HFFc6 (cell line): Measurements from ENCODE around the gene MAST3. TPM values are rescaled to one million over a fixed set of nuclear protein-coding genes. Genes with fewer than 3 reads are reported as not detected.

Experiments
- DNase-seq: peaks from one replicate; pipeline ENCODE4 v3.0.0-alpha.2; 2018
- H3K27ac Mint-ChIP-seq: 2 replicates; pipeline ENCODE4 v1.8.0; 2020; ENCODE audit warnings: mild to moderate bottlenecking, mixed read lengths
- H3K27me3 Mint-ChIP-seq: 2 replicates; pipeline ENCODE4 v1.8.0; 2021; ENCODE audit warnings: mild to moderate bottlenecking, moderate library complexity, mixed read lengths; ENCODE audit not compliant: insufficient read depth
- H3K36me3 Mint-ChIP-seq: 2 replicates; pipeline ENCODE4 v1.8.0; 2021; ENCODE audit warnings: low read depth, mixed read lengths
- H3K4me1 Mint-ChIP-seq: 2 replicates; pipeline ENCODE4 v1.8.0; 2020; ENCODE audit warnings: low read depth, mixed read lengths
- H3K4me3 Mint-ChIP-seq: 2 replicates; pipeline ENCODE4 v1.8.0; 2020; ENCODE audit warnings: mild to moderate bottlenecking, moderate library complexity, mixed read lengths
- H3K9me3 Mint-ChIP-seq: 2 replicates; pipeline ENCODE4 v1.8.0; 2020; ENCODE audit warnings: mild to moderate bottlenecking, mixed read lengths
- CTCF ChIP-seq: fragments of 200-600 bp; sonication (generic); IDR thresholded peaks from 2 replicates; pipeline ENCODE4 v1.5.0; 2021; ENCODE audit warnings: antibody characterized with exemption, mild to moderate bottlenecking
- total RNA-seq, 6 experiments: library from RNA; stranded (reverse); fragmentation: NEBNext Ultra II Directional; extraction: Animal tissue kit (Norgen Biotek cat#: 25700); gene quantifications; 2 replicates in 1 of 6; 3 replicates in 5 of 6; pipeline ENCODE4 v1.2.3, GENCODE V29; 2021

MAST3 gene
- total RNA-seq, 6 experiments from 2014 or later, result 12.2 to 17.4 (median 13.2) TPM

GRCh38 chr19:18140473-18140872, 42.9 kb downstream of the MAST3 start:
- H3K4me1 Mint-ChIP-seq, result no peaks in the 10 kb centered on the region
- no peak for TF ChIP-seq CTCF

GRCh38 chr19:18141031-18141430, 43.5 kb downstream of the MAST3 start:
- Mint-ChIP-seq H3K36me3 (peaks cover 26% of the 10 kb centered on the region), H3K4me1 (no peaks in the 10 kb centered on the region), H3K27ac (no peak overlapping the region), H3K27me3 (peaks cover 2% of the 10 kb centered on the region; the same call in 1 of the 2 replicates), H3K9me3 (no peaks in the 10 kb centered on the region), H3K4me3 (no peak overlapping the region)
- no peak for DNase-seq
- TF ChIP-seq CTCF, result no peak

More at GRCh38 chr19:18140473-18140872, 42.9 kb downstream of the MAST3 start:
- H3K36me3 Mint-ChIP-seq, result peaks cover 30% of the 10 kb centered on the region
- no peak overlapping the region for H3K27ac Mint-ChIP-seq
- no peak for DNase-seq
- H3K9me3 Mint-ChIP-seq, result no peaks in the 10 kb centered on the region
- H3K4me3 Mint-ChIP-seq, result no peak overlapping the region
- peaks cover 2% of the 10 kb centered on the region; the same call in 1 of the 2 replicates for H3K27me3 Mint-ChIP-seq

GRCh38 chr19:18143902-18144301, 46.3 kb downstream of the MAST3 start:
- Mint-ChIP-seq H3K9me3 (no peaks in the 10 kb centered on the region), H3K4me1 (no peaks in the 10 kb centered on the region), H3K27ac (no peak overlapping the region), H3K4me3 (no peak overlapping the region), H3K27me3 (peaks cover 2% of the 10 kb centered on the region; the same call in 1 of the 2 replicates), H3K36me3 (peaks cover 31% of the 10 kb centered on the region)
- no peak for DNase-seq
- TF ChIP-seq CTCF, result no peak

DNA sequence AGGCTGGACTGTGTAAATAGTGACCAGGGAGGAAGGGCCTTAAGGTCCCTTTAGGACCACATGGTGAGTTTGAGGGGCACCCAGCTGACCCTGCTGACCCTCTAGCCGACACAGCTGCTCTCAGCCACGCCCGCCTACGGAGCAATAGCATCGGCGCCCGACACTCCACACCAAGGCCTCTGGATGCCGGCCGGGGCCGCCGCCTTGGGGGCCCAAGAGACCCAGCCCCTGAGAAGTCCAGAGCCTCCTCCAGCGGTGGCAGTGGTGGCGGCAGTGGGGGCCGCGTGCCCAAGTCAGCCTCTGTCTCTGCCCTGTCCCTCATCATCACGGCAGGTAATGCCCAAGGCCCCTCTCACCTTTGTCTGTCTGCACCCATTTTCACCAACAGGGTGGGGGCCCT, 46.8 kb downstream of the MAST3 start:
- Mint-ChIP-seq H3K9me3 (no peaks in the 10 kb centered on the region), H3K27me3 (peaks cover 2% of the 10 kb centered on the region; the same call in 1 of the 2 replicates), H3K4me1 (no peaks in the 10 kb centered on the region), H3K27ac (no peak overlapping the region), H3K36me3 (peaks cover 28% of the 10 kb centered on the region), H3K4me3 (no peak overlapping the region)
- TF ChIP-seq CTCF, result no peak
- no peak for DNase-seq

GRCh38 chr19:18144906-18145305, 47.3 kb downstream of the MAST3 start:
- DNase-seq, result no peak
- Mint-ChIP-seq H3K9me3 (no peaks in the 10 kb centered on the region), H3K4me1 (no peaks in the 10 kb centered on the region), H3K27ac (no peak overlapping the region), H3K36me3 (peaks cover 28% of the 10 kb centered on the region), H3K27me3 (peaks cover 2% of the 10 kb centered on the region), H3K4me3 (no peak overlapping the region)
- TF ChIP-seq CTCF, result no peak; the same call in 1 of the 2 replicates
